ENCODE results near the gene SLC6A18. TPM values are rescaled to one million over a fixed set of nuclear protein-coding genes. Genes with fewer than 3 reads are reported as not detected.

SLC6A18 gene
- total and polyA plus RNA-seq, 2 of the 13 experiments (the other 11 are each of a cell fraction or from before 2014, with no cell fraction given) = not detected

GRCh38 chr5:1178529-1179382 lies 46.4 kb upstream of the SLC6A18 start (continued):
- TF ChIP-seq, protein P1, sequence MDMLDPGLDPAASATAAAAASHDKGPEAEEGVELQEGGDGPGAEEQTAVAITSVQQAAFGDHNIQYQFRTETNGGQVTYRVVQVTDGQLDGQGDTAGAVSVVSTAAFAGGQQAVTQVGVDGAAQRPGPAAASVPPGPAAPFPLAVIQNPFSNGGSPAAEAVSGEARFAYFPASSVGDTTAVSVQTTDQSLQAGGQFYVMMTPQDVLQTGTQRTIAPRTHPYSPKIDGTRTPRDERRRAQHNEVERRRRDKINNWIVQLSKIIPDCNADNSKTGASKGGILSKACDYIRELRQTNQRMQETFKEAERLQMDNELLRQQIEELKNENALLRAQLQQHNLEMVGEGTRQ (IDR thresholded peaks at IDR 0.05; ENCODE audit: low read depth, low read length) = no peak
- TF ChIP-seq, protein P1 (CRISPR knock-in tag; IDR thresholded peaks at IDR 0.05; ENCODE audit: borderline replicate concordance) = no peak

DNA sequence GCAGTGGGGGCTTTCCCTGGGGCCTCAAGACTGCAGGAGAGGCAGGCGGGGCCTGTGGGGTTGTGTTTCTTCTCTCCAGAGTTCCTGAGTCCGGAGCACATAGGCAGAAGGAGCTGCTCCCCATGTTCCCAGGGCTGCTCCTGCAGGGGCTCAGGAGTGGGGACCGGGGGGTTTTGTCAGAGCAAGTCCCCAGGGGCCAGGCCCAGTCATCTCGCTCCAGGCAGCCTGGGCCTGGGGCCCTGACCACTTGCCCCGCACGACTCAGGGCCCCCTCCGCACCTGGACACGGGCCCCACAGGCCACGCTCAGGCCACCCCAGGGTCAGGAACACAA lies 45.8 kb upstream of the SLC6A18 start:
- Histone ChIP-seq H3K27ac (ENCODE audit: extremely low read length, insufficient read depth, low read length) (no peak overlapping the region), H3K4me2 (ENCODE audit: low read depth, low read length) (no peak overlapping the region), H4K20me1 (ENCODE audit: insufficient read depth, low read length) (no peaks in the 10 kb centered on the region), H3K79me2 (ENCODE audit: insufficient read depth, low read length) (no peaks in the 10 kb centered on the region), H2AFZ (ENCODE audit: low read length) (no peak overlapping the region), H3K4me3 (replicated peaks in 1 of 3; ENCODE audit: insufficient read depth in 1 of 3, low read depth in 2 of 3, low read length in 3 of 3) (no peak overlapping the region), H3K36me3 (replicated peaks in 1 of 2; ENCODE audit: control insufficient read depth in 1 of 2, insufficient read depth in 2 of 2, low read length in 2 of 2) (no peaks in the 10 kb centered on the region), H3K27me3 (ENCODE audit: control insufficient read depth in 1 of 2, insufficient read depth in 2 of 2, low read length in 2 of 2) (no peaks in the 10 kb centered on the region; a peak in 1 of 5 replicates), H3K9me3 (ENCODE audit: low read length) (no peaks in the 10 kb centered on the region), H3K9ac (ENCODE audit: insufficient read depth, low read depth, low read length) (no peak overlapping the region), H3K4me1 (ENCODE audit: insufficient read depth, low read length) (peaks cover 69% of the 10 kb centered on the region)
- WGBS (ENCODE audit: low lambda C conversion rate) = 95% methylated on average over 5 of the region's 9 CpGs
- in situ Hi-C loops (cut with HindIII; ENCODE audit: extremely low pct_ligation_motif_present, low pct_unique_long_range_greater_than_20kb) (loop anchor here (10.0 kb wide), 1 partner anchor 465 kb away; no protein-coding TSS in a partner anchor), intact Hi-C loops (cut with micrococcal nuclease; ENCODE audit: unreplicated experiment) (no loop called here)
- FAIRE-seq (no peak), ATAC-seq (no peak), DNase-seq (ENCODE audit: low spot score) (no peak)
- CTCF ChIA-PET (ENCODE audit: low intra/inter-chr PET ratio, low total read pairs) = no interaction called here
- POLR2A ChIA-PET = interaction anchor here (1.6 to 2.6 kb wide), 3 partner anchors 18 to 73 kb away, joined by 7 to 8 read pairs (median 7); no protein-coding TSS in a partner anchor
- BruUV-seq (replicated peaks) = no TSS peak
- TF ChIP-seq JUN (CRISPR knock-in tag; IDR thresholded peaks at IDR 0.05) = no peak
- no peak for TF ChIP-seq RORA (CRISPR knock-in tag; IDR thresholded peaks at IDR 0.05)
- TF ChIP-seq, protein P2, sequence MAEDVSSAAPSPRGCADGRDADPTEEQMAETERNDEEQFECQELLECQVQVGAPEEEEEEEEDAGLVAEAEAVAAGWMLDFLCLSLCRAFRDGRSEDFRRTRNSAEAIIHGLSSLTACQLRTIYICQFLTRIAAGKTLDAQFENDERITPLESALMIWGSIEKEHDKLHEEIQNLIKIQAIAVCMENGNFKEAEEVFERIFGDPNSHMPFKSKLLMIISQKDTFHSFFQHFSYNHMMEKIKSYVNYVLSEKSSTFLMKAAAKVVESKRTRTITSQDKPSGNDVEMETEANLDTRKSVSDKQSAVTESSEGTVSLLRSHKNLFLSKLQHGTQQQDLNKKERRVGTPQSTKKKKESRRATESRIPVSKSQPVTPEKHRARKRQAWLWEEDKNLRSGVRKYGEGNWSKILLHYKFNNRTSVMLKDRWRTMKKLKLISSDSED (CRISPR knock-in tag; IDR thresholded peaks at IDR 0.05) = no peak
- TF ChIP-seq, protein P3, sequence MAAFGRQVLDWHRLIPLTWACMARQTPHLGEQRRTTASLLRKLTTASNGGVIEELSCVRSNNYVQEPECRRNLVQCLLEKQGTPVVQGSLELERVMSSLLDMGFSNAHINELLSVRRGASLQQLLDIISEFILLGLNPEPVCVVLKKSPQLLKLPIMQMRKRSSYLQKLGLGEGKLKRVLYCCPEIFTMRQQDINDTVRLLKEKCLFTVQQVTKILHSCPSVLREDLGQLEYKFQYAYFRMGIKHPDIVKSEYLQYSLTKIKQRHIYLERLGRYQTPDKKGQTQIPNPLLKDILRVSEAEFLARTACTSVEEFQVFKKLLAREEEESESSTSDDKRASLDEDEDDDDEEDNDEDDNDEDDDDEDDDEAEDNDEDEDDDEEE (CRISPR knock-in tag; IDR thresholded peaks at IDR 0.05) = no peak
- TF ChIP-seq FOXJ3 (CRISPR knock-in tag; IDR thresholded peaks at IDR 0.05; ENCODE audit: borderline replicate concordance) = no peak
- TF ChIP-seq ELF4 (CRISPR knock-in tag; IDR thresholded peaks at IDR 0.05; ENCODE audit: borderline replicate concordance) = no peak
- no peak for TF ChIP-seq U2AF2 (IDR thresholded peaks at IDR 0.05; ENCODE audit: low read depth, low read length)
- TF ChIP-seq, protein P4, sequence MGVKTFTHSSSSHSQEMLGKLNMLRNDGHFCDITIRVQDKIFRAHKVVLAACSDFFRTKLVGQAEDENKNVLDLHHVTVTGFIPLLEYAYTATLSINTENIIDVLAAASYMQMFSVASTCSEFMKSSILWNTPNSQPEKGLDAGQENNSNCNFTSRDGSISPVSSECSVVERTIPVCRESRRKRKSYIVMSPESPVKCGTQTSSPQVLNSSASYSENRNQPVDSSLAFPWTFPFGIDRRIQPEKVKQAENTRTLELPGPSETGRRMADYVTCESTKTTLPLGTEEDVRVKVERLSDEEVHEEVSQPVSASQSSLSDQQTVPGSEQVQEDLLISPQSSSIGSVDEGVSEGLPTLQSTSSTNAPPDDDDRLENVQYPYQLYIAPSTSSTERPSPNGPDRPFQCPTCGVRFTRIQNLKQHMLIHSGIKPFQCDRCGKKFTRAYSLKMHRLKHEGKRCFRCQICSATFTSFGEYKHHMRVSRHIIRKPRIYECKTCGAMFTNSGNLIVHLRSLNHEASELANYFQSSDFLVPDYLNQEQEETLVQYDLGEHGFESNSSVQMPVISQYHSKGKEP (CRISPR knock-in tag; IDR thresholded peaks at IDR 0.05) = no peak
- TF ChIP-seq HMG20B (CRISPR knock-in tag; conservative IDR thresholded peaks at IDR 0.05) = no peak
- no peak for TF ChIP-seq HDAC6 (IDR thresholded peaks at IDR 0.05; ENCODE audit: low read depth, low read length)
- no peak for TF ChIP-seq ZNF781 (CRISPR knock-in tag; IDR thresholded peaks at IDR 0.05; ENCODE audit: borderline replicate concordance, not compliant biosample characterization)
- no peak for TF ChIP-seq ATF5 (CRISPR knock-in tag; IDR thresholded peaks at IDR 0.05; ENCODE audit: low read depth)
- no peak for TF ChIP-seq ZNF773 (CRISPR knock-in tag; IDR thresholded peaks at IDR 0.05; ENCODE audit: borderline replicate concordance)

Measured in HepG2 (cell line).